DND-41 (cell line): Measurements from ENCODE around the gene EEF1A1.

Experiments used
- ATAC-seq: fragments of 200-7000 bp; cut with Tn5 transposase; 3 replicates; pipeline ENCODE4 v1.9.1; 2021; ENCODE audit warnings: low read depth; ENCODE audit not compliant: insufficient read depth
- DNase-seq: peaks from one replicate; pipeline ENCODE4 v3.0.0-alpha.2; 2020
- H2AFZ ChIP-seq: 2 replicates; pipeline ENCODE4 v1.6.0; 2012; ENCODE audit warnings: low read depth, low read length
- H3K27ac ChIP-seq: 2 replicates; pipeline ENCODE4 v1.5.1; 2012; ENCODE audit warnings: low read length, inconsistent platforms
- H3K27me3 ChIP-seq: fragments of 200-600 bp; sonication (generic); 2 replicates; pipeline ENCODE4 v1.6.0; 2012; ENCODE audit warnings: low read length, mild to moderate bottlenecking, inconsistent platforms; ENCODE audit not compliant: insufficient read depth, poor library complexity
- H3K36me3 ChIP-seq: 2 replicates; pipeline ENCODE4 v1.5.1; 2012; ENCODE audit warnings: low read length, inconsistent platforms; ENCODE audit not compliant: insufficient read depth
- H3K4me1 ChIP-seq: 2 replicates; pipeline ENCODE4 v1.5.1; 2012; ENCODE audit warnings: mild to moderate bottlenecking, low read length; ENCODE audit not compliant: insufficient read depth
- H3K4me2 ChIP-seq: 2 replicates; pipeline ENCODE4 v1.6.0; 2012; ENCODE audit warnings: mild to moderate bottlenecking, moderate library complexity, low read length, inconsistent platforms; ENCODE audit not compliant: insufficient read depth
- H3K4me3 ChIP-seq, 2 experiments: fragments of 200-600 bp in 1 of 2; shearing (Covaris generic) in 1 of 2; 2 replicates each; pipeline ENCODE4 v1.5.1; 2012 to 2016; ENCODE audit warnings: inconsistent platforms in 2 of 2, low read length in 2 of 2, mild to moderate bottlenecking in 2 of 2, low read depth in 1 of 2, moderate library complexity in 1 of 2
- H3K79me2 ChIP-seq: 2 replicates; pipeline ENCODE4 v1.6.0; 2012; ENCODE audit warnings: low read length, inconsistent platforms; ENCODE audit not compliant: insufficient read depth
- H3K9ac ChIP-seq: 2 replicates; pipeline ENCODE4 v1.6.0; 2012; ENCODE audit warnings: low read depth, mild to moderate bottlenecking, inconsistent platforms, low read length, moderate library complexity
- H3K9me3 ChIP-seq: 2 replicates; pipeline ENCODE4 v1.5.1; 2012; ENCODE audit warnings: low read length, moderate library complexity, mild to moderate bottlenecking, inconsistent platforms; ENCODE audit not compliant: insufficient read depth, severe bottlenecking
- H4K20me1 ChIP-seq: 2 replicates; pipeline ENCODE4 v1.6.0; 2012; ENCODE audit warnings: low read length; ENCODE audit not compliant: insufficient read depth
- CTCF ChIP-seq: IDR thresholded peaks from 2 replicates; pipeline ENCODE4 v1.5.1; 2012; ENCODE audit warnings: borderline replicate concordance, low read length, moderate library complexity, mild to moderate bottlenecking; ENCODE audit not compliant: poor library complexity, severe bottlenecking; ENCODE audit errors: extremely low read depth
- EZH2 ChIP-seq: IDR thresholded peaks from 3 replicates; pipeline ENCODE4 v1.6.1; 2012; ENCODE audit warnings: borderline replicate concordance, low read depth, mild to moderate bottlenecking, moderate library complexity, low read length, inconsistent platforms; ENCODE audit not compliant: severe bottlenecking

EEF1A1 gene

GRCh38 chr6:73525546-73526330, 4.9 kb upstream of the EEF1A1 start:
- H2AFZ ChIP-seq = no peak overlapping the region
- no peak overlapping the region for H3K9ac ChIP-seq
- peaks cover under 1% of the 10 kb centered on the region; the same call in 1 of the 2 replicates for H3K36me3 ChIP-seq
- H3K79me2 ChIP-seq = peaks cover 33% of the 10 kb centered on the region
- no peak overlapping the region for H3K4me2 ChIP-seq
- H3K27me3 ChIP-seq = no peaks in the 10 kb centered on the region
- H3K9me3 ChIP-seq = no peaks in the 10 kb centered on the region
- peaks cover 23% of the 10 kb centered on the region for H3K4me1 ChIP-seq
- no peak for ATAC-seq
- no peak overlapping the region for H3K4me3 ChIP-seq
- TF ChIP-seq CTCF (no peak), EZH2 (no peak)
- no peak for DNase-seq
- no peaks in the 10 kb centered on the region for H4K20me1 ChIP-seq
- H3K27ac ChIP-seq = no peak overlapping the region

GRCh38 chr6:73523434-73524123, 2.7 kb upstream of the EEF1A1 start:
- H3K79me2 ChIP-seq = peaks cover 54% of the 10 kb centered on the region
- H3K36me3 ChIP-seq = peaks cover 22% of the 10 kb centered on the region
- H4K20me1 ChIP-seq = peaks cover 19% of the 10 kb centered on the region
- peak overlapping the region; percentile 82 for H2AFZ ChIP-seq
- DNase-seq = peak; percentile 81
- peak overlapping the region; percentile 68 for H3K4me3 ChIP-seq
- H3K9ac ChIP-seq = peak overlapping the region; percentile 85
- TF ChIP-seq EZH2 (no peak), CTCF (peak; percentile 1)
- peaks cover 38% of the 10 kb centered on the region for H3K4me1 ChIP-seq
- H3K9me3 ChIP-seq = no peaks in the 10 kb centered on the region
- H3K4me2 ChIP-seq = peak overlapping the region; percentile 82
- peak overlapping the region; percentile 87 for H3K27ac ChIP-seq
- no peaks in the 10 kb centered on the region for H3K27me3 ChIP-seq
- ATAC-seq = peak; percentile 52

- H3K27ac ChIP-seq = peak overlapping the region; percentile 94
- DNase-seq = no peak
- ATAC-seq = peak; percentile 69
- no peaks in the 10 kb centered on the region for H3K27me3 ChIP-seq
- peaks cover 69% of the 10 kb centered on the region for H3K79me2 ChIP-seq
- H2AFZ ChIP-seq = peak overlapping the region; percentile 88
- H3K4me2 ChIP-seq = peak overlapping the region; percentile 82
- TF ChIP-seq CTCF = no peak
- no peak for TF ChIP-seq EZH2
- H3K9me3 ChIP-seq = no peaks in the 10 kb centered on the region
- H3K4me1 ChIP-seq = peaks cover 52% of the 10 kb centered on the region
- peaks cover 35% of the 10 kb centered on the region for H4K20me1 ChIP-seq
- peak overlapping the region; percentile 85 for H3K9ac ChIP-seq
- peak overlapping the region; percentile 42 to 68 for H3K4me3 ChIP-seq
- H3K36me3 ChIP-seq = peaks cover 41% of the 10 kb centered on the region
These were observed 636 bp upstream of the EEF1A1 start for GRCh38 chr6:73521351-73521985.
